ENCODE results near the gene EEF1AKMT1.

GRCh38 chr13:20679879-20680278, 93.9 kb downstream of the EEF1AKMT1 start:
- TF ChIP-seq CTCF (IDR thresholded peaks at IDR 0.05) (no peak), POLR2A (IDR thresholded peaks at IDR 0.05) (no peak), POLR2AphosphoS5 (IDR thresholded peaks at IDR 0.05) (no peak), EP300 (IDR thresholded peaks at IDR 0.05) (no peak)

All from suprapubic skin (tissue), 4 donors.